Kidney (tissue), 14 donors: ENCODE data around the gene PVALEF. TPM values are rescaled to one million over a fixed set of nuclear protein-coding genes. Genes with fewer than 3 reads are reported as not detected.

Experiments used
- DNase-seq, 5 donors: peaks; one replicate each; pipeline ENCODE4 v3.0.0-alpha.2; 2013 to 2020
- FAIRE-seq: peaks from 2 replicates; lab custom pipeline; 2012; peaks lifted over from hg19 to GRCh38; lab: Jason Lieb, UNC
- H3K27ac ChIP-seq, 2 donors: one replicate each; pipeline ENCODE4 v1.7.0; 2013; ENCODE audit warnings: low read depth in 2 of 2, low read length in 2 of 2, inconsistent platforms in 1 of 2
- H3K27me3 ChIP-seq: one replicate; pipeline ENCODE4 v1.7.1; 2013; ENCODE audit warnings: low read length, inconsistent platforms; ENCODE audit not compliant: control insufficient read depth, insufficient read depth
- H3K36me3 ChIP-seq, 3 donors: one replicate each; pipeline versions ENCODE4 v1.7.0 to v1.7.1; 2013; ENCODE audit warnings: low read length in 3 of 3, control low read depth in 1 of 3, inconsistent platforms in 1 of 3; ENCODE audit not compliant: insufficient read depth in 3 of 3, control insufficient read depth in 2 of 3
- H3K4me1 ChIP-seq, 3 donors: one replicate each; pipeline versions ENCODE4 v1.7.0 to v1.7.1; 2013; ENCODE audit warnings: low read length in 3 of 3, inconsistent platforms in 1 of 3, low read depth in 1 of 3; ENCODE audit not compliant: control insufficient read depth in 2 of 3, insufficient read depth in 2 of 3
- H3K4me3 ChIP-seq, 3 donors: one replicate each; pipeline versions ENCODE4 v1.7.0 to v1.8.1; 2013; ENCODE audit warnings: low read length in 3 of 3, control low read depth in 1 of 3, inconsistent platforms in 1 of 3
- H3K9ac ChIP-seq, 3 donors: one replicate each; pipeline versions ENCODE4 v1.7.0 to v1.7.1; 2013; ENCODE audit warnings: low read length in 3 of 3, control low read depth in 1 of 3, inconsistent platforms in 1 of 3
- H3K9me3 ChIP-seq, 3 donors: one replicate each; pipeline versions ENCODE4 v1.7.0 to v1.7.1; 2013; ENCODE audit warnings: low read length in 3 of 3, control low read depth in 1 of 3, inconsistent platforms in 1 of 3; ENCODE audit not compliant: control insufficient read depth in 2 of 3, insufficient read depth in 1 of 3
- CTCF ChIP-seq: IDR thresholded peaks from 3 replicates; pipeline ENCODE4 v1.5.1; 2012; ENCODE audit warnings: mild to moderate bottlenecking, moderate library complexity, borderline replicate concordance; ENCODE audit not compliant: insufficient read depth; ENCODE audit errors: extremely low read depth
- intact Hi-C: fragments of 100-400 bp; cut with DNase I; formaldehyde crosslinking; loops from one replicate; pipeline ENCODE4 v1.11.1; 2022
- polyA plus RNA-seq: library from polyadenylated mRNA; stranded (reverse); fragments of 350-450 nt; fragmentation: Illumina TruSeq; extraction: RNeasy Lipid Tissue Mini Kit (QIAGEN cat#74804); gene quantifications from one replicate; pipeline ENCODE4 v1.2.3, GENCODE V29; 2014; ENCODE audit warnings: low read depth, low replicate concordance; ENCODE audit not compliant: insufficient read depth
- total RNA-seq: library from RNA; stranded (reverse); fragmentation: NEBNext Ultra II Directional; extraction: Animal tissue kit (Norgen Biotek cat#: 25700); gene quantifications from one replicate; pipeline ENCODE4 v1.2.1, GENCODE V29; 2021
- donor health status: control.
- donor health status: control.
- donor health status: control.
- donor health status: control.
- donor health status: control.
- donor health status: DM: yes; HTN: yes; CAD: no.
- donor health status: Normal renal cell carcinoma (clear cell type).

PVALEF gene
- total and polyA plus RNA-seq, 2 donors from 2014 or later, result not detected

GRCh38 chr17:81163703-81164370, 1.5 kb upstream of the PVALEF start:
- H3K27me3 ChIP-seq, result no peaks in the 10 kb centered on the region
- H3K36me3 ChIP-seq, result no peaks in the 10 kb centered on the region
- no peaks in the 10 kb centered on the region for H3K4me1 ChIP-seq
- no peak for TF ChIP-seq CTCF
- no peaks in the 10 kb centered on the region for H3K9me3 ChIP-seq
- no peak for FAIRE-seq
- intact Hi-C loops, result no loop called here
- no peak overlapping the region for H3K9ac ChIP-seq
- no peak overlapping the region for H3K4me3 ChIP-seq
- DNase-seq, result peak in 1 of 5 donors; percentile 64
- no peak overlapping the region for H3K27ac ChIP-seq

GRCh38 chr17:81164371-81165245, 699 bp upstream of the PVALEF start:
- no peaks in the 10 kb centered on the region for H3K36me3 ChIP-seq
- intact Hi-C loops, result no loop called here
- H3K9ac ChIP-seq, result no peak overlapping the region
- no peak for TF ChIP-seq CTCF
- H3K9me3 ChIP-seq, result no peaks in the 10 kb centered on the region
- FAIRE-seq (no peak), DNase-seq (peak in 1 of 5 donors; percentile 23)
- H3K4me1 ChIP-seq, result no peaks in the 10 kb centered on the region
- no peaks in the 10 kb centered on the region for H3K27me3 ChIP-seq
- no peak overlapping the region for H3K27ac ChIP-seq
- H3K4me3 ChIP-seq, result no peak overlapping the region

- H3K27ac ChIP-seq, result no peak within 1 kb of the TSS
- H3K4me1 ChIP-seq, result no peaks in the 10 kb centered on the region
- no peaks in the 10 kb centered on the region for H3K36me3 ChIP-seq
- no peaks in the 10 kb centered on the region for H3K9me3 ChIP-seq
- intact Hi-C loops, result no loop called here
- DNase-seq (peak in 1 of 5 donors; percentile 42), FAIRE-seq (no peak)
- peak within 1 kb of the TSS in 1 of 3 donors; percentile 19 for H3K9ac ChIP-seq
- TF ChIP-seq CTCF, result no peak
- no peaks in the 10 kb centered on the region for H3K27me3 ChIP-seq
- H3K4me3 ChIP-seq, result no peak within 1 kb of the TSS
These were observed 756 bp downstream of the PVALEF start, which contains the start of gene AATK for GRCh38 chr17:81166033-81166492. AATK (minus strand) TSS chr17:81166221; CDS start chr17:81165992, 229 bp downstream.
